OCI-M2 (cell line): Measurements from ENCODE around the gene C9orf43.

Source experiments
- DNase-seq: peaks from one replicate; lab custom pipeline; 2025; ENCODE audit not compliant: unreplicated experiment; lab: John Stamatoyannopoulos, UW

The C9orf43 gene

GRCh38 chr9:113463418-113464285, 53.1 kb downstream of the C9orf43 start, which contains the start of gene RGS3:
Gene RGS3, plus strand, starts transcription at chr9:113463727. Its CDS starts 76 bp downstream, at chr9:113463803.
- DNase-seq, result no peak

- DNase-seq, result no peak
These were observed 53.7 kb downstream of the C9orf43 start for GRCh38 chr9:113464286-113464660.

DNA sequence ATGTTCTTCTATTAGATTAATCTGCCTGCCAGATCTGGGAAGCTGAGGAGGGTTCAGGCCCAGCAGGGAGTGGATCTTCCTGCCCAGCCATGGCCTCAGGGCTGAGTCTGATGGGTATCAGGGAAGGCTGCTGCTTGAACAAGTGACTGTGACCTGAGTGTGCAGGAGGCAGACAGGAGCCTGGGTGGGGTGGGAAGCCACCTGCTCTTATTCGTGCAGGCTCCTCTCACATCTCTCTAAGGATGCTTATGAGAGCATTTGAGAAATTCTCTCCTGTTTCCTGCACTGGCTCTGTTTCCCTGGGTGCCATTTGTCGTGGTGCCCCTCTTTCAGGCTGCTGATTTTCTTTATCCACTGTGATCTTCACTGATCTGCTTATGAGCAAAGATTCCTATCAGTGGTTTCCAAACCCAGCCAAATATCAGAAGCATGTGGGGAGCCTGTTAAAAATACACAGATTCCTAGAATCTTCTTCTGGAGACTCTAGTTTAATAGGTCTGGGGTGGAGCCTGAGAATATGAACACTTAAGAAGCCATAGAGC, 55.1 kb downstream of the C9orf43 start:
- DNase-seq, result no peak

DNA sequence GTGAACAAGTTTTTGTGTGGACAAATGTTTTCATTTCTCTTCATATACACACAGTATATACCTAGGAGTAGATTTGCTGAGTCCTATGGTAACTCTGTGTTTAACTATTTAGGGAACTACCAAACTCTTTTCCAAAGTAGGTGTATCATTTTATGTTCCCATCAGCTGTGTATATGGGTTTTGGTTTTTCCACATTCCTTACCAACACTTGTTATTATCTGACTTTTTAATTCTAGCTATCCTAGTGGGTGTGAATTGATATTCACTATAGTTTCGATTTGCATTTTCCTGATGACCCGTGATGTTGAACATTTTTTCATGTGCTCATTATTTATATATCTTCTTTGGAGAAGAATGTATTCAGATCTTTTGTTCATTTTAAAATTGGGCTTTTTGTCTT, 56.6 kb downstream of the C9orf43 start:
- no peak for DNase-seq

- no peak for DNase-seq
These were observed 58.3 kb downstream of the C9orf43 start for GRCh38 chr9:113468716-113469448.

GRCh38 chr9:113471143-113471542, 60.6 kb downstream of the C9orf43 start:
- no peak for DNase-seq

DNA sequence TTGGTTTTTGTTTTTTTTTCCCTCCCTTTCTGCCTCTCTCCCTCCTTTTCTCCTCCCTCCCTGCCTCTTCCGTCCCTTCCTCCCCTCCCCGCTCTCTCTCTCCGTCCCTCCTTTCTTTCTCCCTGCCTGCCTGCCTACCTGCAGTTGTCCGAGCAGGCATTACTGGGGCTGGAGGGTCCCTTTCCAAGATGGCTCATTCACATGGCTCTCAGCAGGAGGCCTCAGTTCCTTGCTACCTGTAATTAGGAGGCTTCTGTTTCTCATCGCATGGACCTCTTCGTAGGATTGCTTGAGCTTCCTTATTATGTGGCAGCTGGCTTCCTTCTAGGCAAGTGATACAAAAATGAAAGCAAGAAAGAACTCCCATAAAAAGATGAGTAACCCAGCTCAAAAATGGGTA, 61.0 kb downstream of the C9orf43 start:
- no peak for DNase-seq

- DNase-seq, result no peak
These were observed 61.7 kb downstream of the C9orf43 start for GRCh38 chr9:113472199-113472598.

- no peak for DNase-seq
These were observed 63.9 kb downstream of the C9orf43 start for GRCh38 chr9:113474360-113475028.

- DNase-seq, result no peak
These were observed 64.5 kb downstream of the C9orf43 start for GRCh38 chr9:113475031-113475430.

- DNase-seq, result no peak
These were observed 65.4 kb downstream of the C9orf43 start for GRCh38 chr9:113475992-113476391.

DNA sequence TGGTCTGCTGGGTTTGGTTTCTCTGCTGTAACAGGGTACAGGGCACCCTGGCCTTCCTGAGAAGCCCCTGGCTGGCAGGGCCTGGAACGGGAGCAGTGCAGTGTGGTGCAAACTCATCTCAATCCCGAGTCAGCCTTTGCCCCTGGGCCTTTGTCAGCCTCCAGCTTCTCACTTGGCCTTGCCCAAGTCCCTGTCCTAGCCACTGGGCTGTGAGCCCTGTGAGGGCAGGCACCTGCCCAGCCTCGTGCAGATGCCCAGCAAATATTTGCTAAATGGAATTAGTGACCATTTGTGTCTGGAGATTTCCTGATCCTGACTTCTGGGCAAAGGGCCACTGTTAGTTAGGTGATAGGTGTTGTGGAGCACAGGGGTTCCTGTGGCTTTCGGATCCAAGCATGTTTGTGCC, 66.0 kb downstream of the C9orf43 start:
- DNase-seq, result no peak

DNA sequence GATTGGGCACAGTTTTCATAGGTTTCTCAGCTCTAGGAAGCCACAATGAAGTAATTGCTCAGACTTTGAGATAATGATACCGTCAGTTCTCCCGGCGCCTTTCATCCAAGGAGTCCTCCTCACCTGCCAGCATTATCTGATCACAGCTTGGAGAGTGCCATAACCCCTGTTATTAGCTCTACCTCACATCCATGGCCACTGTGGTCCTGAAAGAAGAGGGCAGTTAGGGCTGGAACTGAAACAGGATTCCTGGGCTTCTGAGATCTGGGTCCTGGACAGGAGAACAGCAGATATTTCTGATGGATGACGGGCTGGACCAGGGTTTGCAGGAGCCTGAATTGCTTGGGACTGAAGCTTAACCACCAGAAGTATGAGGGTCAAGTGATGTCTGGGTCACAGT, 66.5 kb downstream of the C9orf43 start:
- DNase-seq, result no peak

GRCh38 chr9:113477661-113478060, 67.1 kb downstream of the C9orf43 start:
- no peak for DNase-seq

GRCh38 chr9:113479174-113479621, 68.7 kb downstream of the C9orf43 start:
- DNase-seq, result no peak
